VCaP (cell line): ENCODE measurements around the gene TMEM184C.

Experiments
- H3K27ac ChIP-seq: fragments of 450-650 bp; 2 replicates; pipeline ENCODE4 v1.5.1; 2017
- CTCF ChIP-seq: fragments of 450-650 bp; conservative IDR thresholded peaks from 2 replicates; pipeline ENCODE4 v1.5.1; 2017; ENCODE audit warnings: mild to moderate bottlenecking, moderate library complexity

The TMEM184C gene

GRCh38 chr4:147599206-147599605 is 18.0 kb upstream of the TMEM184C start:
- TF ChIP-seq CTCF, result no peak
- H3K27ac ChIP-seq, result no peak overlapping the region

GRCh38 chr4:147599769-147600168 is 17.4 kb upstream of the TMEM184C start:
- no peak overlapping the region for H3K27ac ChIP-seq
- TF ChIP-seq CTCF, result no peak

GRCh38 chr4:147605499-147605898 is 11.7 kb upstream of the TMEM184C start:
- TF ChIP-seq CTCF, result no peak
- no peak overlapping the region for H3K27ac ChIP-seq

- TF ChIP-seq CTCF, result no peak
- H3K27ac ChIP-seq, result no peak overlapping the region
Observed at GRCh38 chr4:147607471-147607870, 9.7 kb upstream of the TMEM184C start.

GRCh38 chr4:147610686-147611085 is 6.5 kb upstream of the TMEM184C start:
- TF ChIP-seq CTCF, result no peak
- no peak overlapping the region for H3K27ac ChIP-seq

GRCh38 chr4:147616849-147617172 is 386 bp upstream of the TMEM184C start:
- H3K27ac ChIP-seq, result peak overlapping the region; percentile 87
- no peak for TF ChIP-seq CTCF

- H3K27ac ChIP-seq, result peak overlapping the region; percentile 87
- TF ChIP-seq CTCF, result no peak
Observed at GRCh38 chr4:147617841-147618691, 869 bp downstream of the TMEM184C start.
